Naive thymus-derived CD8-positive, alpha-beta T cell (primary cell): ENCODE data around the gene TBC1D20. TPM values are rescaled to one million over a fixed set of nuclear protein-coding genes. Genes with fewer than 3 reads are reported as not detected.

ENCODE experiments used
- ATAC-seq, 2 donors: fragments of 150-1000 bp; cut with Tn5 transposase in 1 of 2; sonication (Bioruptor Pico), chemical (Tn5 transposase) in 1 of 2; 1 replicate in 1 of 2; 2 replicates in 1 of 2; pipeline ENCODE4 v1.10.0; 2021; ENCODE audit warnings: mild to moderate bottlenecking in 2 of 2, moderate library complexity in 2 of 2
- POLR2A ChIA-PET: fragments of 350-600 bp; sonication (Branson Sonifier 250); formaldehyde crosslinking; loops from one replicate; lab custom pipeline; 2021; ENCODE audit warnings: antibody characterized with exemption; lab: Charles Lee
- DNase-seq, 10 donors: peaks; one replicate each; pipeline versions ENCODE4 v3.0.0 to v3.0.0-alpha.2; 2020 to 2022
- H3K27ac Mint-ChIP-seq, 10 donors: one replicate each; pipeline ENCODE4 v1.8.0; 2020 to 2022; ENCODE audit warnings: mild to moderate bottlenecking in 10 of 10, mixed read lengths in 10 of 10, moderate library complexity in 4 of 10, inconsistent platforms in 1 of 10
- H3K27me3 Mint-ChIP-seq, 5 donors: one replicate each; pipeline ENCODE4 v1.8.0; 2021 to 2022; ENCODE audit warnings: mixed read lengths in 5 of 5
- H3K36me3 Mint-ChIP-seq, 3 donors: one replicate each; pipeline ENCODE4 v1.8.0; 2020 to 2022; ENCODE audit warnings: mixed read lengths in 3 of 3, mild to moderate bottlenecking in 2 of 3, inconsistent platforms in 1 of 3
- H3K4me1 Mint-ChIP-seq, 4 donors: one replicate each; pipeline ENCODE4 v1.8.0; 2021 to 2022; ENCODE audit warnings: mixed read lengths in 4 of 4
- H3K4me3 Mint-ChIP-seq, 10 donors: one replicate each; pipeline ENCODE4 v1.8.0; 2020 to 2022; ENCODE audit warnings: mild to moderate bottlenecking in 10 of 10, mixed read lengths in 10 of 10, moderate library complexity in 6 of 10, inconsistent platforms in 1 of 10
- H3K9me3 Mint-ChIP-seq, 9 donors: one replicate each; pipeline ENCODE4 v1.8.0; 2020 to 2022; ENCODE audit warnings: mixed read lengths in 9 of 9, mild to moderate bottlenecking in 3 of 9, inconsistent platforms in 1 of 9, moderate library complexity in 1 of 9
- polyA plus RNA-seq, 3 donors: library from polyadenylated mRNA; unstranded; fragments of 300-500 nt; fragmentation: Illumina TruSeq; gene quantifications; one replicate each; pipeline ENCODE4 v1.2.3, GENCODE V29; 2021
- total RNA-seq, 8 experiments: library from RNA in 2 of 8; stranded (reverse) in 2 of 8; gene quantifications; one replicate each; pipeline ENCODE4 v1.2.3 and lab custom pipeline; 2021 to 2026

The TBC1D20 gene
- total and polyA plus RNA-seq, 5 experiments from 2014 or later: 13.8 to 36.6 (median 20.8) TPM

DNA sequence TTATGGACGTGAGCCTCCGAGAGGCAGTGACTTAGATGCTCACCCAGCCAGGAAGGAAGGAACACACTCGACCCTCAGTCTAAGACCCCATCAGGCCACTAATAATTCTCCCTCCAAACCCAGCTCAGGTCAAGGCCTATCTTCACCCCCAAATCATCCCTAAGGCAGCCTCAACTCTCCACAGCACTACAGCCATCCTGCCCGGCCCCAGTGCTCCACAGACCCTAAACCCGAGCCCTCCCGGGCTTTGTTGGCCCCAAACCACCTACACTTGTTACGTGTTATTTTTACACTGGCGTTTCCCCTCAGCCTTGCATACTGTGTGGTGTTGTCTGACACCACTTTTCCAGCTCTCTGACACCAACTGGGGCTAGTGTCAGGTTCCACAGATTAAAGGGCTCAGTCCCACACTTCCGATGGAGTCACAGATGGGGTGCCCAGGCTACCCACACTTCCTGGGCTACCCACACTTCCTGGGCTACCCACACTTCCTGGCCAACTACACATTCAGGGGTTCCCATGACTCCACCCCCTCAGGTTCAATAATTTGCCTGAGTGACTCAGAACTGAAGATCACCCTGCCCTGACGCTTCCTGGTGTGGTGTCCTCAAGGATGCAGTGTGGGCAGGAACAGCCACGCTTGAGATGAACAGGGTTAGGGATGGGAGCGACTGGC lies 28.9 kb downstream of the TBC1D20 start:
- H3K4me1 Mint-ChIP-seq: peaks cover 21 to 61% (median 53%) of the 10 kb centered on the region in 4 donors
- H3K4me3 Mint-ChIP-seq: peak overlapping the region in 9 of 10 donors; percentile 36 to 77 (median 62)
- no peaks in the 10 kb centered on the region for H3K27me3 Mint-ChIP-seq
- peak in 4 of 10 donors; percentile 15 to 50 (median 34) for DNase-seq
- H3K9me3 Mint-ChIP-seq: no peaks in the 10 kb centered on the region
- peak; percentile 51 to 70 for ATAC-seq
- peaks cover 0 to 46% (median 10%) of the 10 kb centered on the region in 3 donors for H3K36me3 Mint-ChIP-seq
- POLR2A ChIA-PET: interaction anchor here (0.6 kb wide), 1 partner anchor 411 kb away, joined by 3 read pairs; no protein-coding TSS in a partner anchor
- peak overlapping the region; percentile 28 to 86 (median 74) for H3K27ac Mint-ChIP-seq

DNA sequence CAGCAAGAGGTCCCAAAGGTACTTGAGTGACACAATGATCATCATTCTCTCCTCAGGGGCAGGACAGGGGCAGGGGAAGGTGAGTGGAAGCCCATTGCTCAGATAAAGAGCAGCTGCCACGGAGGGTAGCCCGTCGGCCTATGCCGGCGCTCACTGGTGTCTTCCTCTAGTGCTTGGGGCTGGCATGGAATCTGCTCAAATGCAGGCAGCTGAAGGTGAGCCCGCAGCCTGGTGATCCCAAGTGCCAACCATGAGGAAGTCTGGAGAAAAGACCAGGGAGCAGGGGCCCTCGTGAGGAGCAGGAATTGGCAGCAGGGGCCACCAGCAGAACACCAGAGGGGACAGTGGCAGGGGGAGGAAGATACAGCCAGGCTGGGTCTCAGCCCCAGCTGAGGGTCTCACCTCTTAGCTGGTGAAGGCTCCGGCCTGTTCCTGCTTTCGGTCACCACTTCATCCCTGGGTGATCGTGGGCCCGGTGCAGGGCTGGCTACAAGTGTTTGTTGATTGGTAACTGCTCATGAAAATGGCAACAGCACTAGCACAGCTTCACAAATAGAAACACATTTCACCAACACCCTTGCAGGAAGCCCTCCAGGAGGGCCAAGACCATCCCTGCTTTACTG lies 29.5 kb downstream of the TBC1D20 start:
- peaks cover 18 to 54% (median 46%) of the 10 kb centered on the region in 4 donors for H3K4me1 Mint-ChIP-seq
- POLR2A ChIA-PET: no interaction called here
- no peaks in the 10 kb centered on the region for H3K27me3 Mint-ChIP-seq
- DNase-seq: no peak
- H3K27ac Mint-ChIP-seq: peak overlapping the region in 7 of 10 donors; percentile 28 to 85 (median 79)
- ATAC-seq: no peak
- peaks cover 0 to 49% (median 10%) of the 10 kb centered on the region in 3 donors for H3K36me3 Mint-ChIP-seq
- peak overlapping the region in 7 of 10 donors; percentile 37 to 76 (median 54) for H3K4me3 Mint-ChIP-seq
- H3K9me3 Mint-ChIP-seq: no peaks in the 10 kb centered on the region

DNA sequence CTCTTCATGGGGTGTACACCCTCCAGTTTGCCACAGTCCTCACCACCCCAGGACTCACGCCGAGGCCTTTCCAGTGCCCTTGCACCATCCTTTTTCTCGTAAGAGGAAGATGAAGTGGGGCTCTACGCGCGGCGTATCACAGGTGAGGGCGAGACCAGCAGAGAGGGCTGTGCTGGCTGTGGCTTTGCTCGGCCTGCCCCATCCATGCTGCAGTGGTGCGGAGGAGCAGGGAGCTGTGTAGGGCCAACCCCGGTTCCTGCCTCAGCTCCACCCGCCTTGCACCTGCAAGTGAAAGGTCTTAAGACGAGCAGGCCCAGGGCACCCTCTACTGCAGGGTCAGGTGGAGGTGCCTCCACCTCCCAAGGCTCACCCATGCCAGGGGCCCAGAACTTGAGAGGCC lies 30.1 kb downstream of the TBC1D20 start:
- Mint-ChIP-seq H3K4me1 (peaks cover 18 to 48% (median 40%) of the 10 kb centered on the region in 4 donors), H3K36me3 (peaks cover 0 to 49% (median 10%) of the 10 kb centered on the region in 3 donors)
- POLR2A ChIA-PET: no interaction called here

DNA sequence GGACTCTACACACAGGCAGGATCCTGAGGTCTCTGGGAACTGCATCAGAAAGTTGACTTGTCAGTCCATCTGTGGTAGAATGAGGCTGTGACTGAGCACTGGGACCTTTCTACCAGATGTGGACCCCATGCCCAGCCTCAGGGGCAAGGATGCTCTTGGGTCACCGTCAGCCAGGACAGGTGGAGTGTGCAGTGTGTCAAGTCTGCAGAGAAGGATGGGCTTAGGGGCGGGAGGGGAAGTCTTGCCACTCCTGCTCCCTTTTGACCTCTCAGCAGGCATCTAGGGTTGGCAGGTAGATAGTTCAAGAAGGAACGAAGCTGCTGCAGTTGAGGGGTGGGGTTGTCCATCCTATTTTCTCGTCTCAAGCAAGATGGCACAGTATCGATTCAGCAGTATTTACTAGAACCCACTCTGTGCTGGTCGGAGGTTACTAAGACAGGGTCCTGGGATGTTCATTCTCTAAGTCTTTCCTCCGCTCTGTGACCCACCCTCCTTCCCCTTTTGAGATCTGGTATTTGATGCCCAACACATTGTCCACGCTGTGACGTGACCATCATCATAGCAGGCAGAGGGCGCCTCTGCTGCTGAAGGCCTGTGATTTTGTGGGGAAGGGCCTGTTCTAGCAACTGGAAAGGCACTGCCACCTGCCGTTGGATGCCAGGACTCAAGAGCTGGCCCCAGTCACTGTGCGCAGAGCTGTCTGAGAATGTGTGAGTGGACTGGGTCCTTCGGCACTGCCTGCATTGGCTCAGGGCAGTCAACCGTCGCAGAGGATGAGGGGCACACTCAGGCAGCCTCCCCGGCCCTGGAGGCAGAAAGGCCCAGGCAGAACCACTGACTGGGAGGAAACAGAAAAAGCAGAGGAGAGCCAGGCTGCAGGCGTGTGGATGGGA lies 31.1 kb downstream of the TBC1D20 start:
- peak overlapping the region in 3 of 10 donors; percentile 38 to 50 (median 48) for H3K27ac Mint-ChIP-seq

More for the DNA sequence above, 30.1 kb downstream of the TBC1D20 start:
- no peaks in the 10 kb centered on the region for H3K9me3 Mint-ChIP-seq
- H3K27ac Mint-ChIP-seq: peak overlapping the region in 2 of 10 donors; percentile 7 to 9
- no peak for ATAC-seq
- no peaks in the 10 kb centered on the region for H3K27me3 Mint-ChIP-seq
- no peak for DNase-seq
- no peak overlapping the region for H3K4me3 Mint-ChIP-seq

DNA sequence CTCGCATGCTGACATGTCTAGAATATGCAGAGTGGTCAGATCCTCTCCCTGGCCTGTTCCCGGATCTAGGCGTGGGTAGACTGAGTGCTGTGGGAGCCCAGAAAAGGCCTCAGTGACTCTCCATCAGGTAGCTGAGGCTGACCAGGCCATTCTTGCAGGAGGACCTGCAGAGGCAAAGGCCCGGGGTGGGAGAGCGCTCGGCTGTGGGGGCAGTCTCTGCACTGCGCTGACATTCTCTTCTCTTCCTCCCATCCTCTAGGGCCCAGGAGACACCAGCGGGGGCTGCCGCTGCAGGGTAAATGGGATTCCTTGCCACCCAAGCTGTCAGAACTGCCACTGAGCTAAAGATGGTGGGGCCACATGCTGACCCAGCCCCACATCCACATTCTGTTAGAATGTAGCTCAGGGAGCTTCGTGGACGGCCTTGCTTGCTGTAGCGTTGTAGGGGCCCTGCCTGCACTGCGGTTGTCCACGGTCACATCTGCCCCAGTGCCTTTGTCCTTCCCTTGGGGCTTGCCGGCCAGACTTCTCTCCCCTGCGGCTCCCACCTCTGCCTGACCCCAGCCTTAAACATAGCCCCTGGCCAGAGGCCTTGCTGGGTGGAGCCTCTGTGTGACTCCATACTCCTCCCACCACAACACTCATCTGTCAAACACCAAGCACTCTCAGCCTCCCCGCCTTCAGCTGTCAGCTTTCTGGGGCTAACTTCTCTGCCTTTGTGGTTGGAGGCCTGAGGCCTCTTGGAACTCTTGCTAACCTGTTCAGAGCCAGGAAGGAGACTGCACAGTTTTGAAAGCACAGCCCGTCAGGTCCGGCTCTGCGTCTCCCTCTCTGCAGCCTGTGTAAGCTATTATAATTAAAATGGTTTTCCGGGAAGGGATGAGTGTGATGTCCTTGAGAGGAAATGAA lies 32.0 kb downstream of the TBC1D20 start:
- peaks cover 0 to 44% (median 8%) of the 10 kb centered on the region in 3 donors for H3K36me3 Mint-ChIP-seq
- DNase-seq (no peak), ATAC-seq (no peak)
- H3K4me3 Mint-ChIP-seq: no peak overlapping the region
- H3K9me3 Mint-ChIP-seq: no peaks in the 10 kb centered on the region
- H3K27ac Mint-ChIP-seq: peak overlapping the region in 3 of 10 donors; percentile 3 to 73 (median 24)
- no peaks in the 10 kb centered on the region for H3K27me3 Mint-ChIP-seq
- POLR2A ChIA-PET: interaction anchor here (0.6 kb wide), 1 partner anchor 21 kb away, joined by 3 read pairs; no protein-coding TSS in a partner anchor
- H3K4me1 Mint-ChIP-seq: peaks cover 18 to 39% (median 29%) of the 10 kb centered on the region in 4 donors

More for the DNA sequence above, 31.1 kb downstream of the TBC1D20 start:
- H3K4me1 Mint-ChIP-seq: peaks cover 18 to 47% (median 36%) of the 10 kb centered on the region in 4 donors
- H3K9me3 Mint-ChIP-seq: no peaks in the 10 kb centered on the region
- DNase-seq: peak in 2 of 10 donors; percentile 7 to 17
- H3K4me3 Mint-ChIP-seq: peak overlapping the region in 1 of 10 donors; percentile 45
- H3K27me3 Mint-ChIP-seq: no peaks in the 10 kb centered on the region
- H3K36me3 Mint-ChIP-seq: peaks cover 0 to 47% (median 13%) of the 10 kb centered on the region in 3 donors
- POLR2A ChIA-PET: interaction anchor here (0.6 kb wide), 1 partner anchor 22 kb away, joined by 3 read pairs; no protein-coding TSS in a partner anchor
- peak; percentile 33 to 45 for ATAC-seq

DNA sequence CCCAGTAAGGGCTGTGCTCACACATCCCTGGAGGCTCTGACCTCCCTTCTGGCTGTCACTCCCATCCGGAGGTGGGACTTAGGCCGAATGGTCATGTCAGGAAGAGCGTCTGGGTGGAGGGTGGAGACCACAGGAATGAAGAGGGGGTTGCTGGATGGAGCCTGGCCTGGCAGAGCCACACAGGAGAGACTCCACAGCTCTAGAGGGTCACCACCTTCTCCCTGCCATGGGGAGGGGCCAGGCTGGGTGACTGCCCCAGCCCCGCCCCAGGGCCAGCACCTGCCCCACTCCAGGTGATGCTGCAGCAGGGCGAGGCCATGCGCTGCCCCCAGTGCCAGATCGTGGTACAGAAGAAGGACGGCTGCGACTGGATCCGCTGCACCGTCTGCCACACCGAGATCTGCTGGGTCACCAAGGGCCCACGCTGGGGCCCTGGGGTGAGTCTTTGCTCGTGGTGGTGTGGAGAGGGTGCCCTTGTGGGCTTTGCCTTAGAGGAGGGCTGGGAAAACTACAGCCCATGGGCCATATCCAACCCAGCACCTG lies 33.6 kb downstream of the TBC1D20 start:
- ATAC-seq: no peak
- Mint-ChIP-seq H3K36me3 (peaks cover 0 to 54% (median 7%) of the 10 kb centered on the region in 3 donors), H3K4me1 (peaks cover 12 to 34% (median 16%) of the 10 kb centered on the region in 4 donors), H3K27ac (peak overlapping the region in 2 of 10 donors; percentile 14 to 62), H3K27me3 (no peaks in the 10 kb centered on the region), H3K9me3 (no peaks in the 10 kb centered on the region), H3K4me3 (no peak overlapping the region)
- POLR2A ChIA-PET: no interaction called here
- no peak for DNase-seq

DNA sequence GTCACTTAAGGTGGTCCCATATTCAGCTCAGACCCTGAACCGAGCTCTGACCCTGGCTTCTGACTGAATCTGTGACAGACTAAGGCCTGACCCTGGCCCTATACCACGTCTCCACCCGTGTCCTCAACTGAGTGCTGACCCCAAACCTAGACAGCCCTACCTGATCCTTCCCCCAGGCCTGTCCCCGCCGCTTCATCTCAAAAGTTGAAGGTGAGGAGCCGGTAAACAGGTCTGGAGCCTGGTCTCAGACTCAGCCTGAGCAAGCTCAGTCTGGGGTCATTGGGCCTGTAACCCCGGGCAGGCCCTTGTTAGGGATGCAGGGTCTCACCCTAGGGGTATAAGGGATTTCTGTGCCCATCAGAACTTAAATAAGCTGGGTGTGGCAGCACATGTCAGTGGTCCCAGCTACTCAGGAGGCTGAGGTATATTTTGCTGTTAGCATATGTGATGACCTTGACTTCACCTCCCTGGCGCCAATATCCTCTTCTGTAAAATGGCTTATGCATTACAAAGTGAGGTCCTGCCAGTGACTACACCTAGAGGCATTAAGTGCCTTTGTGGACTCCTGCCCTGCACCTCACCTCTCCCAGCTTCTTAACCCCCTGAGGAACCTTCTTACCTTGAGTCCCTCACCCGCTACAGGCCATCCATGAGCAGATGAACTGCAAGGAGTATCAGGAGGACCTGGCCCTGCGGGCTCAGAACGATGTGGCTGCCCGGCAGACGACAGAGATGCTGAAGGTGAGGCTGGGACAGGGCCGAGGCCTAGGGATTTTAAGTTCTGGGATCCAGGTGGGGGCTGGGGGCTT lies 34.3 kb downstream of the TBC1D20 start:
- ATAC-seq (no peak), DNase-seq (no peak)
- POLR2A ChIA-PET: no interaction called here
- Mint-ChIP-seq H3K4me1 (peaks cover 6 to 27% (median 10%) of the 10 kb centered on the region in 4 donors), H3K36me3 (peaks cover 0 to 59% (median 7%) of the 10 kb centered on the region in 3 donors), H3K9me3 (no peaks in the 10 kb centered on the region), H3K27ac (peak overlapping the region in 3 of 10 donors; percentile 21 to 66 (median 62)), H3K27me3 (no peaks in the 10 kb centered on the region), H3K4me3 (no peak overlapping the region)

DNA sequence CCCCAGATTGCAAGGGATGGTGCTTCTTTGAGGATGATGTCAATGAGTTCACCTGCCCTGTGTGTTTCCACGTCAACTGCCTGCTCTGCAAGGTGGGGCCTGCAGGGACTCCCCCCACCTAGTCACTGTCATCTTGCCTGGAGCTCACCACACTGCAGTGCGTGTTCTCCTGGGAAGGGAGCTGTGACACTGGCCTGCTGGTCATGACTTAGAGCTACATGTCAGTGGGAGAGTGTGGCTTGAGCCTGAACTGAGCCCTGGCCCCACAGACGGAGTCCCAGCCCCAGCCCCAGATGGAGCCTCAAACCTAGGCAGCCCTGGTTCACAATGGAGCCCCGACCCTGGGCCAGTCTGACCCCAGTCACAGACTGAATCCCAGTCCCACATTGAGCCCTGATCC lies 34.9 kb downstream of the TBC1D20 start:
- H3K27me3 Mint-ChIP-seq: no peaks in the 10 kb centered on the region
- ATAC-seq (no peak), DNase-seq (no peak)
- no peak overlapping the region for H3K4me3 Mint-ChIP-seq
- H3K27ac Mint-ChIP-seq: no peak overlapping the region
- no peaks in the 10 kb centered on the region for H3K9me3 Mint-ChIP-seq
- H3K4me1 Mint-ChIP-seq: peaks cover 2 to 22% (median 6%) of the 10 kb centered on the region in 4 donors
- H3K36me3 Mint-ChIP-seq: peaks cover 0 to 65% (median 8%) of the 10 kb centered on the region in 3 donors
- POLR2A ChIA-PET: no interaction called here

DNA sequence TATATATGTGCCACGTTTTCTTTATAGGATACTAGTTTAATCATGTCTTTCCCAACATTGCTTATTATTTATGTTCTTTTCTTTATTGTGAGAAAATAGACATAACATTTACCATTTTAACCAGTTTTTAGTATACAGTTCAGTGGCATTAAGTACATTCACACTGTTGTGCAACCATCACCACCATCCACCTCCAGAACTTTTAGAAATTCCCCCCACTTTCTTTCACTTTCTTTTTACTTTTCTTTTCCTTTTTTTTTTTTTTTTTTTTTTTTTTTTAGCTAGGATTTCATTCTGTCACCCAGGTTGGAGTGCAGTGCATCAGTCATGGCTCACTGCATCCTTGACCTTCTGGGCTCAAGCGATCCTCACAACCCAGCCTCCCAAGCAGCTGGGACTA lies 35.8 kb downstream of the TBC1D20 start:
- ATAC-seq (no peak), DNase-seq (no peak)
- Mint-ChIP-seq H3K4me1 (peaks cover 4 to 22% (median 6%) of the 10 kb centered on the region in 4 donors), H3K4me3 (no peak overlapping the region), H3K27ac (no peak overlapping the region), H3K9me3 (no peaks in the 10 kb centered on the region), H3K27me3 (no peaks in the 10 kb centered on the region), H3K36me3 (peaks cover 0 to 73% (median 14%) of the 10 kb centered on the region in 3 donors)
- POLR2A ChIA-PET: no interaction called here

DNA sequence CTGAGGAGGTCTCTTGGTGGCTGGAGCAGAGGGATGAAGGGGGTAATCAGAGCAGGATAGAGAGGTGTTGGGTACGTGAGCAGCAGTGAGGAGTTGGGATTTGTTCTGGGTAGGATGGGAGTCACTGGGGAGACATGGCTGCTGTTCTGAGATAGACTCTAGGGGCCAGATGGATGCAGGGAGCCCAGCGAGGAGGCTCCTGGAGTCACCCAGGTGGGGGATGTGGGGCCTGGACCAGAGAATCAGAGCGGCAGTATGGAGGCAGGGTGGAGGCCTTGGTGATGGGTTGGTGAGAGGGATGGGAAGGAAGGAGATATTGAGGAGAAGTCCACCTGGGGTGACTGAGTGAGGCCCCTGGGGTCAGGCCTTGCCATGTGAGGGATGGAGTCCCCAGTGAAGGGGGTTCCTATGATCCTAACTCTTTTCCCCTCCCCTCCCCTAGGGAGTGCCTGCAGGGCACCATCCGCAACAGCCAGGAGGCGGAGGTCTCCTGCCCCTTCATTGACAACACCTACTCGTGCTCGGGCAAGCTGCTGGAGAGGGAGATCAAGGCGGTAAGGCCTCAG lies 40.6 kb downstream of the TBC1D20 start:
- Mint-ChIP-seq H3K27ac (peak overlapping the region in 1 of 10 donors; percentile 92), H3K27me3 (no peaks in the 10 kb centered on the region), H3K36me3 (peaks cover 0 to 70% (median 22%) of the 10 kb centered on the region in 3 donors), H3K9me3 (no peaks in the 10 kb centered on the region), H3K4me1 (peaks cover 9 to 17% (median 11%) of the 10 kb centered on the region in 4 donors), H3K4me3 (no peak overlapping the region)
- DNase-seq: no peak
- no peak for ATAC-seq
- POLR2A ChIA-PET: no interaction called here
